Measurements from ENCODE around the gene PRRC1.

PRRC1 gene

DNA sequence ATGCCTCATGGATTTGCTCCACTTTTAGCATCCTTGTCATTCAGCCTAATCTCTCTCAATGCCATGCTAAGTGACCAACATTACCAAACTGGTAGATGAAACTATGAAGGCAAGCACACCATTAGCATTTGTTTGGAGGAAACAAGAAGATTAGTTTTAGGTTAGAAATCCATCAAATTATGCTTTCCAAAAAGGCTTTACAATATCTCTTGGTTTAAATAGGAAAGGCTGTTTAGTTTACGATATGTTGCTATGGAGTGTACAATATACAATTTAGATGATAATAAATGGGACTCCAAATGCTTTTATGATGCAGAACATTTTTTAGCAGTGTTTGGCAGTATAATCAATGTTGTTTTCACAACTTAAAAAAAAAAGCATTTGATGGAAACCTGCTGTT, 83.7 kb downstream of the PRRC1 start:
- Histone ChIP-seq H3K9me3 (replicated peaks; ENCODE audit: low read length) (no peaks in the 10 kb centered on the region), H3K4me3 (ENCODE audit: low read length) (no peak overlapping the region), H3K4me2 (ENCODE audit: low read length) (no peak overlapping the region), H3K36me3 (ENCODE audit: insufficient read depth, low read length) (no peaks in the 10 kb centered on the region), H3K27me3 (ENCODE audit: control insufficient read depth, insufficient read depth, low read length) (no peaks in the 10 kb centered on the region), H3K4me1 (ENCODE audit: control insufficient read depth, insufficient read depth, low read length) (no peaks in the 10 kb centered on the region), H3K9ac (ENCODE audit: low read depth, low read length) (no peak overlapping the region)

DNA sequence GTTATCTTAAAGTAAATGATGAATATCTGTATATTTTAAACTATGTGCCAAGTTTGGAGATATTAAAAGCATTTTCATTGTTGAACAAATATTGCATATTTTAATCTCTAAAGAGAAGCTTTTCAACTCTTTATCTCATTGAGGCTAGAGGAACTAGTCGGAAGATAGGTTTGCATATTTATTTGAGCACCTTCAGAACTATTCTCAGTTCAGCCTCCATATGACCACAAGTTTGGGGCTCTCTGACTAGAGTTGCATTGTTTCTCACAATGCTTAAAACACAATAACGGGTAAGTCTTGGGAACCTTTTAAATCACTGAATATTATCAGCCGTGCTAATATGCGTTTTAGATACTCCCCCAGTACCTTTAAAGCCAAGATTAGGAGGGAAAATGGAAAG, 84.2 kb downstream of the PRRC1 start:
- H3K4me3 ChIP-seq (ENCODE audit: low read length): no peak overlapping the region
- no peaks in the 10 kb centered on the region for H3K36me3 ChIP-seq (ENCODE audit: insufficient read depth, low read length)
- H3K4me2 ChIP-seq (ENCODE audit: low read length): no peak overlapping the region
- H3K27me3 ChIP-seq (ENCODE audit: control insufficient read depth, insufficient read depth, low read length): no peaks in the 10 kb centered on the region
- no peaks in the 10 kb centered on the region for H3K9me3 ChIP-seq (replicated peaks; ENCODE audit: low read length)
- no peak overlapping the region for H3K9ac ChIP-seq (ENCODE audit: low read depth, low read length)
- no peaks in the 10 kb centered on the region for H3K4me1 ChIP-seq (ENCODE audit: control insufficient read depth, insufficient read depth, low read length)

- Histone ChIP-seq H3K4me3 (ENCODE audit: low read length) (no peak overlapping the region), H3K27me3 (ENCODE audit: control insufficient read depth, insufficient read depth, low read length) (no peaks in the 10 kb centered on the region), H3K4me2 (ENCODE audit: low read length) (no peak overlapping the region), H3K9ac (ENCODE audit: low read depth, low read length) (no peak overlapping the region), H3K9me3 (replicated peaks; ENCODE audit: low read length) (no peaks in the 10 kb centered on the region), H3K4me1 (ENCODE audit: control insufficient read depth, insufficient read depth, low read length) (no peaks in the 10 kb centered on the region), H3K36me3 (ENCODE audit: insufficient read depth, low read length) (no peaks in the 10 kb centered on the region)
Measured at GRCh38 chr5:127602481-127602880, 85.0 kb downstream of the PRRC1 start.

DNA sequence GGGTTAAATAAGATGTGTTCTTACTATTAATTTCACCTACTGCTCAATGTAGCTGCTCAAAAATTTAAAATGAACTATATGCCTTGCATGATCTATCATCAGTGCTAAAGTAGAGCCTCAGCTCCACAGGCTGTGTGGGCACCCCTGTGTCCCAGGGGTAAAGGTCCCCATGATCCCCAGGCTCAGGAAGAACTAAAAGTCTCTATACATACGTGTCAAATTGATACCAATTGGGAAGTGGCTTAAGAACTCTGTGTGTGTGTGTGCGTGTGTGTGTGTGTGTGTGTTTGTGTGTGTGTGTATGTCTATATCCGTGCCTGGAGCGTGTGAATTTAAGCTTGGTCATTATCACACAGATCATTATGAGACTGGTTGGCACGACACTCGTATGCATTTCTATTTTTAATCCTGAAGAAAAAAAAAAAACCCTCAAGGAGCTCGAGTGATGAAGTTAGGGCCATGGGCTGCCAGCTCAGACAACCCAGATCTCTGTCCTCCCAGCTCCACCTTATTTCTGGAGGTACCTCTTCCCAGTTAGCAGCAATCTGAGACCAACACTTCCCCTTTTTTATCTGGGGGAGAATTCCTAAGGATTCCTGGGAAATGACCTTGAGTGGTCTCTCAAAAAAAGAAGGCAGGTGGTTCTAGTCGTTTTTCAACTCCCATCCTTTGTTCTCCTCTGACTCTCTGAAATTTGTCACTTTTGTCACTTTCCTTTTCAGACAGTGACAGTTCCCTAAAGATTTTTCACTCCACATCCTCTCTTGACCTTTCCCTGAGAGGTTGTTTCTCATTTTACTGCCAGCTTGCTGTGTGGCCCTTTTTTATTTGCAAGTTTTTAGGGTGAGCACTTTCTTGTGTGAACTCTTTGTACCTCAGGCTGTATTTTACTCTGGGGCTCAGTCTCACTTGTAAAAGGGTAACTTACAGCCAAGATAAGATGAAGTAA, 85.7 kb downstream of the PRRC1 start:
- no peak overlapping the region for H3K4me3 ChIP-seq (ENCODE audit: low read length)
- no peak overlapping the region for H3K4me2 ChIP-seq (ENCODE audit: low read length)
- no peaks in the 10 kb centered on the region for H3K9me3 ChIP-seq (replicated peaks; ENCODE audit: low read length)
- H3K9ac ChIP-seq (ENCODE audit: low read depth, low read length): no peak overlapping the region
- no peaks in the 10 kb centered on the region for H3K27me3 ChIP-seq (ENCODE audit: control insufficient read depth, insufficient read depth, low read length)
- no peaks in the 10 kb centered on the region for H3K36me3 ChIP-seq (ENCODE audit: insufficient read depth, low read length)
- H3K4me1 ChIP-seq (ENCODE audit: control insufficient read depth, insufficient read depth, low read length): no peaks in the 10 kb centered on the region
